ENCODE results near the gene CKAP2L.

- TF ChIP-seq POLR2A (IDR thresholded peaks at IDR 0.05) (no peak), CTCF (IDR thresholded peaks at IDR 0.05) (no peak), POLR2AphosphoS5 (IDR thresholded peaks at IDR 0.05) (no peak)
These were observed 76.9 kb downstream of the CKAP2L start for GRCh38 chr2:112687522-112687921.
